ENCODE data around the gene ZBTB44.

The ZBTB44 gene

GRCh38 chr11:130328420-130328819, 13.7 kb upstream of the ZBTB44 start:
- Histone ChIP-seq H3K79me2 (ENCODE audit: insufficient read depth, low read length) (no peaks in the 10 kb centered on the region), H3K4me1 (ENCODE audit: insufficient read depth, low read length) (no peaks in the 10 kb centered on the region)

GRCh38 chr11:130327716-130328115, 13.0 kb upstream of the ZBTB44 start:
- DNase-seq (no peak), ATAC-seq (ENCODE audit: insufficient read depth, low read depth) (no peak)
- Histone ChIP-seq H4K20me1 (ENCODE audit: insufficient read depth, low read length) (no peaks in the 10 kb centered on the region), H3K79me2 (ENCODE audit: insufficient read depth, low read length) (no peaks in the 10 kb centered on the region), H3K9me3 (ENCODE audit: insufficient read depth, low read length, severe bottlenecking) (peaks cover 2% of the 10 kb centered on the region), H3K27ac (ENCODE audit: low read length) (no peak overlapping the region), H3K4me1 (ENCODE audit: insufficient read depth, low read length) (no peaks in the 10 kb centered on the region), H3K36me3 (ENCODE audit: insufficient read depth, low read length) (no peaks in the 10 kb centered on the region), H3K4me3 (ENCODE audit: low read depth in 1 of 2, low read length in 2 of 2) (no peak overlapping the region), H2AFZ (ENCODE audit: low read depth, low read length) (no peak overlapping the region), H3K27me3 (ENCODE audit: insufficient read depth, low read length, poor library complexity) (no peaks in the 10 kb centered on the region), H3K9ac (ENCODE audit: low read depth, low read length) (no peak overlapping the region), H3K4me2 (ENCODE audit: insufficient read depth, low read length) (no peak overlapping the region)
- TF ChIP-seq EZH2 (IDR thresholded peaks at IDR 0.05; ENCODE audit: borderline replicate concordance, low read depth, low read length, severe bottlenecking) (no peak), CTCF (IDR thresholded peaks at IDR 0.05; ENCODE audit: borderline replicate concordance, extremely low read depth, low read length, poor library complexity, severe bottlenecking) (no peak)

More at GRCh38 chr11:130328420-130328819, 13.7 kb upstream of the ZBTB44 start:
- H3K4me3 ChIP-seq (ENCODE audit: low read depth in 1 of 2, low read length in 2 of 2), result no peak overlapping the region
- no peaks in the 10 kb centered on the region for H3K36me3 ChIP-seq (ENCODE audit: insufficient read depth, low read length)
- H2AFZ ChIP-seq (ENCODE audit: low read depth, low read length), result no peak overlapping the region
- no peak for DNase-seq
- H3K9me3 ChIP-seq (ENCODE audit: insufficient read depth, low read length, severe bottlenecking), result no peaks in the 10 kb centered on the region
- H3K4me2 ChIP-seq (ENCODE audit: insufficient read depth, low read length), result no peak overlapping the region
- no peak for TF ChIP-seq CTCF (IDR thresholded peaks at IDR 0.05; ENCODE audit: borderline replicate concordance, extremely low read depth, low read length, poor library complexity, severe bottlenecking)
- no peak for ATAC-seq (ENCODE audit: insufficient read depth, low read depth)
- no peak overlapping the region for H3K27ac ChIP-seq (ENCODE audit: low read length)
- H4K20me1 ChIP-seq (ENCODE audit: insufficient read depth, low read length), result no peaks in the 10 kb centered on the region
- no peak overlapping the region for H3K9ac ChIP-seq (ENCODE audit: low read depth, low read length)
- no peaks in the 10 kb centered on the region for H3K27me3 ChIP-seq (ENCODE audit: insufficient read depth, low read length, poor library complexity)

- Histone ChIP-seq H3K4me2 (ENCODE audit: insufficient read depth, low read length) (no peak overlapping the region), H3K9ac (ENCODE audit: low read depth, low read length) (no peak overlapping the region), H3K27ac (ENCODE audit: low read length) (no peak overlapping the region), H4K20me1 (ENCODE audit: insufficient read depth, low read length) (no peaks in the 10 kb centered on the region), H3K79me2 (ENCODE audit: insufficient read depth, low read length) (no peaks in the 10 kb centered on the region), H3K36me3 (ENCODE audit: insufficient read depth, low read length) (no peaks in the 10 kb centered on the region), H3K27me3 (ENCODE audit: insufficient read depth, low read length, poor library complexity) (no peaks in the 10 kb centered on the region), H2AFZ (ENCODE audit: low read depth, low read length) (no peak overlapping the region), H3K9me3 (ENCODE audit: insufficient read depth, low read length, severe bottlenecking) (peaks cover 12% of the 10 kb centered on the region), H3K4me1 (ENCODE audit: insufficient read depth, low read length) (no peaks in the 10 kb centered on the region), H3K4me3 (ENCODE audit: low read depth in 1 of 2, low read length in 2 of 2) (no peak overlapping the region)
- no peak for TF ChIP-seq EZH2 (IDR thresholded peaks at IDR 0.05; ENCODE audit: borderline replicate concordance, low read depth, low read length, severe bottlenecking)
- no peak for TF ChIP-seq CTCF (IDR thresholded peaks at IDR 0.05; ENCODE audit: borderline replicate concordance, extremely low read depth, low read length, poor library complexity, severe bottlenecking)
- no peak for ATAC-seq (ENCODE audit: insufficient read depth, low read depth)
- no peak for DNase-seq
Observed at GRCh38 chr11:130325691-130326090, 11.0 kb upstream of the ZBTB44 start.

All from DND-41 (cell line).